OCI-LY7 (cell line): ENCODE data around the gene GLIS1. TPM values are rescaled to one million over a fixed set of nuclear protein-coding genes. Genes with fewer than 3 reads are reported as not detected.

ENCODE experiments used
- BruUV-seq: library from RNA; stranded (reverse); fragments of 400-500 nt; replicated peaks from 2 replicates; lab custom pipeline; 2021; lab: Mats Ljungman, UMichigan
- CTCF ChIA-PET: fragments of 300-600 bp; sonication (Branson Sonifier 250); formaldehyde crosslinking; loops from one replicate; lab custom pipeline; 2022; ENCODE audit warnings: antibody characterized with exemption; ENCODE audit not compliant: unreplicated experiment; lab: Charles Lee
- POLR2A ChIA-PET: fragments of 300-600 bp; sonication (Branson Sonifier 250); formaldehyde crosslinking; loops from one replicate; lab custom pipeline; 2022; ENCODE audit warnings: antibody characterized with exemption; lab: Charles Lee
- DNase-seq: peaks from one replicate; pipeline ENCODE4 v3.0.0-alpha.2; 2015; ENCODE audit warnings: low spot score
- H2AFZ ChIP-seq: fragments of 200-600 bp; sonication (generic), shearing (Covaris generic); 2 replicates; pipeline ENCODE4 v1.6.1; 2014; ENCODE audit warnings: mild to moderate bottlenecking, antibody characterized with exemption, low read length, moderate library complexity
- H3K27ac ChIP-seq: fragments of 200-600 bp; sonication (generic); 2 replicates; pipeline ENCODE4 v1.5.1; 2014; ENCODE audit warnings: mixed run types, low read depth, mild to moderate bottlenecking, moderate library complexity, low read length, inconsistent platforms; ENCODE audit not compliant: poor library complexity, severe bottlenecking
- H3K36me3 ChIP-seq: fragments of 200-600 bp; sonication (generic); 2 replicates; pipeline ENCODE4 v1.6.1; 2014; ENCODE audit warnings: mild to moderate bottlenecking, antibody characterized with exemption, low read length, moderate library complexity, mixed read lengths; ENCODE audit not compliant: insufficient read depth
- H3K4me1 ChIP-seq: fragments of 200-600 bp; sonication (generic); 2 replicates; pipeline ENCODE4 v1.5.1; 2014; ENCODE audit warnings: mild to moderate bottlenecking, low read length; ENCODE audit not compliant: insufficient read depth, poor library complexity, severe bottlenecking
- H3K4me2 ChIP-seq: fragments of 200-600 bp; sonication (generic); 2 replicates; pipeline ENCODE4 v1.6.1; 2014; ENCODE audit warnings: mild to moderate bottlenecking, low read length
- H3K4me3 ChIP-seq: fragments of 200-600 bp; sonication (generic); 2 replicates; pipeline ENCODE4 v1.5.1; 2014; ENCODE audit warnings: mild to moderate bottlenecking, low read depth, low read length; ENCODE audit not compliant: poor library complexity, severe bottlenecking
- H3K79me2 ChIP-seq: fragments of 200-600 bp; sonication (generic); 2 replicates; pipeline ENCODE4 v1.6.1; 2016; ENCODE audit warnings: low read depth, mild to moderate bottlenecking, low read length, moderate library complexity, mixed read lengths; ENCODE audit not compliant: insufficient read depth
- H3K9me2 ChIP-seq: fragments of 200-600 bp; sonication (generic); 2 replicates; pipeline ENCODE4 v1.6.1; 2016; ENCODE audit warnings: mild to moderate bottlenecking, low read length, mixed read lengths; ENCODE audit not compliant: insufficient read depth
- H3K9me3 ChIP-seq: fragments of 200-600 bp; sonication (generic); 2 replicates; pipeline ENCODE4 v1.6.1; 2014; ENCODE audit warnings: mild to moderate bottlenecking, mixed run types, low read length, mixed read lengths
- H4K20me1 ChIP-seq: fragments of 200-600 bp; sonication (generic); 2 replicates; pipeline ENCODE4 v1.6.1; 2014; ENCODE audit warnings: mild to moderate bottlenecking, antibody characterized with exemption, low read length, moderate library complexity, mixed read lengths; ENCODE audit not compliant: insufficient read depth
- CTCF ChIP-seq: fragments of 200-600 bp; sonication (generic); conservative IDR thresholded peaks from 2 replicates; pipeline ENCODE4 v1.5.1; 2014; ENCODE audit warnings: mild to moderate bottlenecking, antibody characterized with exemption, low read length, moderate library complexity, mixed read lengths
- EZH2phosphoT487 ChIP-seq: fragments of 200-600 bp; sonication (generic); IDR thresholded peaks from 2 replicates; pipeline ENCODE4 v1.6.1; 2018; ENCODE audit warnings: low read depth, borderline replicate concordance, mild to moderate bottlenecking, mixed run types, antibody characterized with exemption, low read length, moderate library complexity, mixed read lengths
- intact Hi-C: fragments of 100-400 bp; cut with micrococcal nuclease; formaldehyde crosslinking; loops from one replicate; pipeline ENCODE4 v1.10.0; 2022; ENCODE audit not compliant: unreplicated experiment
- total RNA-seq, 2 experiments: library from RNA; depleted of rRNA in 1 of 2; stranded (reverse); fragments of >200 nt in 1 of 2; shearing (Covaris generic) in 1 of 2; gene quantifications; 2 replicates each; pipeline ENCODE4 v1.2.3, GENCODE V29; 2014 to 2022

The GLIS1 gene
- total RNA-seq, 2 experiments from 2014 or later = not detected

DNA sequence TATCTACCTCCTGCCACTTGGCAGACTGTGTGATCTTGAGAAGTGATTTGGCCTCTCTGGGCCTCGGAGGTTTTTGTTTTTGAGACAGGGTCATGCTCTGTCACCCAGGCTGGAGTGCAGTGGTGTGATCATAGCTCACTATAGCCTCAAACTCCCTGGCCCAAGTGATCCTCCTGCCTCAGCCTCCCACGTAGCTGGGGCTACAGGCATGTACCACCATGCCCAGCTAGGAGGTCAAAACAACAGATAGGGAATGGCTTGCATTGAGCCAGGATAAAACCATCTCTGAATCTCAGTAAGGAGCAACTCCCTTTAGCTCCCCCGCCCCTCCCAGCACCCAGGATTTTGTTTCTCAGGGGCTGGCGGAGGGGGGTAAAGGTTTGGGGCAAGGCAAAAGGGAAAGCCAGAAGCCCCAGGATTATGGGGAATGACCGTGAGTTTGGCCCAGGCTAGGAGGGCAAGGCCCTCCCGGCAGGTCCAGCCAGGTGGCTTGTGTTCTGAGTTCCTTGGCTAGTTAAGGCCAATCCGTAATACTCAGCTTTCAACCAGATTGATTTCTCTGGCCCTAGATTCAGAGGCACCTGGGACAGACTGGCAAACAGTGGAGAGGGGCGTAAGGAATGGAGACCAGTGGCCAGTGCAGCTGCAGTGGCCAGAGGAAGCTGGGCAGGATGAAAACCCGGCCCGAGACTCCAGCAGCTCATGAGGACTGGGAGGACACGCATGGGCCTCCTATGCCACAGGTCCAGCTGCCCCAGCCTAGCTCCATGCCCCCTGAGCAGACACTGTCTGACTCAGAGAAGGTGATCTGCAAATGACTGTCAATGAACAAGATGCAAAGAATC lies 149.7 kb downstream of the GLIS1 start:
- H3K9me2 ChIP-seq = no peaks in the 10 kb centered on the region
- no peaks in the 10 kb centered on the region for H3K79me2 ChIP-seq
- H4K20me1 ChIP-seq = no peaks in the 10 kb centered on the region
- ChIA-PET CTCF (no interaction called here), POLR2A (no interaction called here)
- DNase-seq = no peak
- no peak overlapping the region for H3K27ac ChIP-seq
- no peak for TF ChIP-seq EZH2phosphoT487
- no peak for TF ChIP-seq CTCF
- no TSS peak for BruUV-seq
- no peak overlapping the region for H2AFZ ChIP-seq
- H3K4me3 ChIP-seq = no peak overlapping the region
- H3K4me2 ChIP-seq = no peak overlapping the region
- H3K9me3 ChIP-seq = no peaks in the 10 kb centered on the region
- H3K4me1 ChIP-seq = peaks cover 11% of the 10 kb centered on the region
- no peaks in the 10 kb centered on the region for H3K36me3 ChIP-seq
- intact Hi-C loops = no loop called here

DNA sequence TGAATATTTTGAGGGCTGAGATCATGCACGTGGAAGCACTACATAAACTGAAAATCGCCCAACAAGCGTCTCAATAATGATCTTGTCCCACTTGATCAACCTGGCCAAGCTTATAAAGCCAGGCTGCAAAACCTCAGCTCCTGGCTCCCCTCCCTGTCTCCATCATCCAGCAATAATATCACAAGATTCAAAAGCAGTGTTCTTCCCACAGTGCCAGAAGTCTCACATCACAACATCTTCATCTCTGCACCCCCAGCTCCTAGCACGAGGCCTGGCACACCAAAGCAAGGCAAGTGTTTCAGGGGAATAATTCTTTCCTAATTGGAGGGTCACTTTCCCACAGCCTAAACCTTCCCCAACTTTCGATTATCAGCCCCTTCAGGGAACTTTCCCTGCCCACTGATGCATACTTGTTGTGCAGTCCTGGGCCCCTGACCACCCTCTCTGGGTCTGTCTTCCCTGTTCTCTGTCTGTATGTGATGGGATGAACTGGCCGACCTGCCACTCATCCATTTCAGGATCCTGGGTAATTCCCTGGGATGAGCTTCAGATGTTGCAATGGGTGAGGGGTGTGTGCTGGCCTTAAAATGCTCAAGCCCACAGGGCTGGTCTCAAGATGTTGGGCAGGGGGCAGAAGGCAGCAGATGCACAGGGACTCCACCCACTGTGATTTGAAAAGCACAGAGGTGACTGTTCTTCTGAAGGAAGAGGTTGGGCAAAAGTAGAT lies 150.7 kb downstream of the GLIS1 start:
- H3K36me3 ChIP-seq = no peaks in the 10 kb centered on the region
- TF ChIP-seq EZH2phosphoT487 = no peak
- no peak for TF ChIP-seq CTCF
- no peak overlapping the region for H3K4me3 ChIP-seq
- H3K9me2 ChIP-seq = no peaks in the 10 kb centered on the region
- H3K9me3 ChIP-seq = no peaks in the 10 kb centered on the region
- no peak overlapping the region for H3K27ac ChIP-seq
- H3K4me2 ChIP-seq = no peak overlapping the region
- intact Hi-C loops = no loop called here
- H4K20me1 ChIP-seq = no peaks in the 10 kb centered on the region
- no peak for DNase-seq
- CTCF ChIA-PET = no interaction called here
- no peaks in the 10 kb centered on the region for H3K79me2 ChIP-seq
- no peak overlapping the region for H2AFZ ChIP-seq
- H3K4me1 ChIP-seq = peaks cover 11% of the 10 kb centered on the region
- BruUV-seq = no TSS peak
- POLR2A ChIA-PET = no interaction called here
